ENCODE data around the gene PLEKHM2. TPM values are rescaled to one million over a fixed set of nuclear protein-coding genes. Genes with fewer than 3 reads are reported as not detected.

The PLEKHM2 gene
- total RNA-seq, 2 experiments from 2014 or later, result 27.5 to 45.7 TPM

- TF ChIP-seq EZH2phosphoT487 (IDR thresholded peaks at IDR 0.05; ENCODE audit: borderline replicate concordance, low read depth, low read length), result no peak
- TF ChIP-seq, protein P1, sequence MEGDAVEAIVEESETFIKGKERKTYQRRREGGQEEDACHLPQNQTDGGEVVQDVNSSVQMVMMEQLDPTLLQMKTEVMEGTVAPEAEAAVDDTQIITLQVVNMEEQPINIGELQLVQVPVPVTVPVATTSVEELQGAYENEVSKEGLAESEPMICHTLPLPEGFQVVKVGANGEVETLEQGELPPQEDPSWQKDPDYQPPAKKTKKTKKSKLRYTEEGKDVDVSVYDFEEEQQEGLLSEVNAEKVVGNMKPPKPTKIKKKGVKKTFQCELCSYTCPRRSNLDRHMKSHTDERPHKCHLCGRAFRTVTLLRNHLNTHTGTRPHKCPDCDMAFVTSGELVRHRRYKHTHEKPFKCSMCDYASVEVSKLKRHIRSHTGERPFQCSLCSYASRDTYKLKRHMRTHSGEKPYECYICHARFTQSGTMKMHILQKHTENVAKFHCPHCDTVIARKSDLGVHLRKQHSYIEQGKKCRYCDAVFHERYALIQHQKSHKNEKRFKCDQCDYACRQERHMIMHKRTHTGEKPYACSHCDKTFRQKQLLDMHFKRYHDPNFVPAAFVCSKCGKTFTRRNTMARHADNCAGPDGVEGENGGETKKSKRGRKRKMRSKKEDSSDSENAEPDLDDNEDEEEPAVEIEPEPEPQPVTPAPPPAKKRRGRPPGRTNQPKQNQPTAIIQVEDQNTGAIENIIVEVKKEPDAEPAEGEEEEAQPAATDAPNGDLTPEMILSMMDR (conservative IDR thresholded peaks at IDR 0.05; ENCODE audit: low read length), result no peak
- no peak for DNase-seq (ENCODE audit: low spot score)
- ChIA-PET CTCF (ENCODE audit: unreplicated experiment) (no interaction called here), POLR2A (interaction anchor here (0.5 kb wide), 1 partner anchor 148 kb away, joined by 4 read pairs; no protein-coding TSS in a partner anchor)
- no TSS peak for BruUV-seq (replicated peaks)
- H3K4me2 ChIP-seq (ENCODE audit: low read length), result no peak overlapping the region
- intact Hi-C loops (cut with micrococcal nuclease; ENCODE audit: unreplicated experiment), result loop anchor here (5.0 kb wide), 1 partner anchor 312 kb away; no protein-coding TSS in a partner anchor
- H3K79me2 ChIP-seq (ENCODE audit: insufficient read depth, low read depth, low read length), result no peaks in the 10 kb centered on the region
- H4K20me1 ChIP-seq (ENCODE audit: insufficient read depth, low read length), result no peaks in the 10 kb centered on the region
- H3K9me3 ChIP-seq (ENCODE audit: low read length), result no peaks in the 10 kb centered on the region
- no peaks in the 10 kb centered on the region for H3K36me3 ChIP-seq (ENCODE audit: insufficient read depth, low read length)
- no peak overlapping the region for H3K4me3 ChIP-seq (ENCODE audit: low read depth, low read length, poor library complexity, severe bottlenecking)
- H3K4me1 ChIP-seq (ENCODE audit: insufficient read depth, low read length, poor library complexity, severe bottlenecking), result no peaks in the 10 kb centered on the region
- H3K27ac ChIP-seq (ENCODE audit: low read depth, low read length, poor library complexity, severe bottlenecking), result no peak overlapping the region
- no peaks in the 10 kb centered on the region for H3K9me2 ChIP-seq (ENCODE audit: insufficient read depth, low read length)
- no peak overlapping the region for H2AFZ ChIP-seq (ENCODE audit: low read length)
These were observed 60.1 kb downstream of the PLEKHM2 start for GRCh38 chr1:15744122-15744679.

GRCh38 chr1:15747378-15747777 lies 63.3 kb downstream of the PLEKHM2 start:
- TF ChIP-seq, protein P1 (conservative IDR thresholded peaks at IDR 0.05; ENCODE audit: low read length), result no peak
- CTCF ChIA-PET (ENCODE audit: unreplicated experiment), result no interaction called here
- intact Hi-C loops (cut with micrococcal nuclease; ENCODE audit: unreplicated experiment), result no loop called here

DNA sequence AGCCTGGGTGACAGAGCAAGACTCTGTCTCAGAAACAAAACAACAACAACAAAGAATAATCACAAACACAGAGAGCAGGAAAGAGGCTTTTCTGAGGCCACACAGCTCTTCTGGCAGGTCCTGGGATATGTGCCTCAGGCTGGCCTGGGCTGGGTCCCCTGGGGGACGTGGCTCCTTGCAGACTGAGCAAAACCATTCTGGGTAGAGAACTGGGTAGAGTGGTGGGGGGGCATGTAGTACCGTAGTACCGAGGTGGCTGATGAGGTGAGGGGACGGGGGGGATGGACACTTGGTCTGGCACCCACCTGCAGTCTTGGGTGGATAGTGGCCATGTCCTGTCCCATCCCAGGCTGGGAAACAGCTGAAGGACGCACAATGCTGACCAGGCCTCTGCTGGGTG lies 64.1 kb downstream of the PLEKHM2 start:
- Histone ChIP-seq H3K36me3 (ENCODE audit: insufficient read depth, low read length) (no peaks in the 10 kb centered on the region), H3K9me3 (ENCODE audit: low read length) (no peaks in the 10 kb centered on the region), H2AFZ (ENCODE audit: low read length) (no peak overlapping the region), H3K4me2 (ENCODE audit: low read length) (no peak overlapping the region), H3K9me2 (ENCODE audit: insufficient read depth, low read length) (no peaks in the 10 kb centered on the region), H3K4me3 (ENCODE audit: low read depth, low read length, poor library complexity, severe bottlenecking) (no peak overlapping the region), H3K79me2 (ENCODE audit: insufficient read depth, low read depth, low read length) (no peaks in the 10 kb centered on the region), H3K27ac (ENCODE audit: low read depth, low read length, poor library complexity, severe bottlenecking) (no peak overlapping the region), H4K20me1 (ENCODE audit: insufficient read depth, low read length) (no peaks in the 10 kb centered on the region), H3K4me1 (ENCODE audit: insufficient read depth, low read length, poor library complexity, severe bottlenecking) (no peaks in the 10 kb centered on the region)
- no peak for TF ChIP-seq EZH2phosphoT487 (IDR thresholded peaks at IDR 0.05; ENCODE audit: borderline replicate concordance, low read depth, low read length)
- TF ChIP-seq, protein P1 (conservative IDR thresholded peaks at IDR 0.05; ENCODE audit: low read length), result no peak
- CTCF ChIA-PET (ENCODE audit: unreplicated experiment), result no interaction called here
- intact Hi-C loops (cut with micrococcal nuclease; ENCODE audit: unreplicated experiment), result no loop called here
- no TSS peak for BruUV-seq (replicated peaks)
- POLR2A ChIA-PET, result no interaction called here
- no peak for DNase-seq (ENCODE audit: low spot score)

More at GRCh38 chr1:15747378-15747777, 63.3 kb downstream of the PLEKHM2 start:
- Histone ChIP-seq H3K4me1 (ENCODE audit: insufficient read depth, low read length, poor library complexity, severe bottlenecking) (no peaks in the 10 kb centered on the region), H3K9me2 (ENCODE audit: insufficient read depth, low read length) (no peaks in the 10 kb centered on the region), H3K36me3 (ENCODE audit: insufficient read depth, low read length) (no peaks in the 10 kb centered on the region), H4K20me1 (ENCODE audit: insufficient read depth, low read length) (no peaks in the 10 kb centered on the region), H3K4me3 (ENCODE audit: low read depth, low read length, poor library complexity, severe bottlenecking) (no peak overlapping the region), H3K27ac (ENCODE audit: low read depth, low read length, poor library complexity, severe bottlenecking) (no peak overlapping the region), H3K79me2 (ENCODE audit: insufficient read depth, low read depth, low read length) (no peaks in the 10 kb centered on the region), H2AFZ (ENCODE audit: low read length) (no peak overlapping the region), H3K4me2 (ENCODE audit: low read length) (no peak overlapping the region), H3K9me3 (ENCODE audit: low read length) (no peaks in the 10 kb centered on the region)
- POLR2A ChIA-PET, result no interaction called here
- no peak for DNase-seq (ENCODE audit: low spot score)
- BruUV-seq (replicated peaks), result no TSS peak

Data from OCI-LY7 (cell line).